Pons (tissue), 1 donor: Measurements from ENCODE around the gene NLRC5.
"Not testable (repeated sequence)": the region's sequence is repeated elsewhere in the genome, so short reads cannot be mapped to it uniquely, and the experiment has no call there.

Experiments used
- DNase-seq: peaks from one replicate; pipeline ENCODE4 v3.0.0-alpha.2; 2016; ENCODE audit warnings: low spot score

The NLRC5 gene

DNA sequence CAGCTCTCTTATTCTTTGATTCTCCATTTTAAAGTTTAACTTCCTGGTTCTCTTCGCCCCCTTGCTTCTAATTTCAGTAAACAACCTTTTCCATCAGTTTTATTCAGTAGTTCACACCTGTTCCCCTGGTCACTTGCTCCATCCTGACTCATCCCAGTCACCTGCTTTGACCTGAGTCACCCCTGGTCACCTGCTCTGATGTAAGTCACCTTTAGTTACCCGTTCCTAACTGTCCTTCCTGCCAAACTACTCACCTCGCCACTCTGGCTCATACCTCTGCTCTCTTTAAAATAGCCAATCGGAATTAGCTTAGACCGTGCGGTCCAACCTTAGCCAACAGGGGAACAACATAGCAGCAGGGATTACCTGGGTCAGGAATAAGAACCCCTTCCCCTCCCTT lies 4.7 kb upstream of the NLRC5 start:
- no peak for DNase-seq

DNA sequence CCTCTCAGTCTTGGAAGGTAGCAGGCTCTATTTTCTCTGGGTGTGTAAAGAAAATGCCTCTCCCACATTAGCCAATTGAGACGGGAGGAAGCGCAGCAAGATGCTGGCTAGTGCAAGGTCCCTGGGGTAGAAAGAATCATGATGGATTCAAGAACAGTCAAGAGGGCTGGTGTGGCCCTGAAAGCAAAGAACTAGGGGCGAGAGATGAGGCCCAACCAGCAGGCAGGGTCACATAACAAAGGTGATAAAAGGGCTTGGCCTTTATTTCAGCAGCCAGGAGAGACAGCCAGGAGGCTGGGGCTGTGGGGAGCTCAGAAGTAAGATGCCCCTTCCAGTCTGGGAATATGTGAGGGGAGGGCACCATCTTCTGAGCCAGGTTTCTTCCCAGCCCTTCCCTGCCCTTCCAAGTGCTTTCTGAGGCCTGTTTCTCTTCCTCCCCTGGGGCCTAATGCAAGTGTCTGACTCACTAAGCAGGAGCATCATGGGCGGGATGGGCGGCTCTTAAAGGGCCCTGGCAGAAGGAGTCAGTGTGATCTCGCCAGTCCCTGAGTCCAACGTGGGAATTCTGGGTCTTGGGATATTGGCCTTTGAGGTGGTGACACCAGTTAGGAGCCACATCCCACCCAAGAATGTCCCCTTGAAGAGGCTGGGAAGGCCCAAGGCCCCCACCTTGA lies 3.9 kb upstream of the NLRC5 start:
- no peak for DNase-seq

DNA sequence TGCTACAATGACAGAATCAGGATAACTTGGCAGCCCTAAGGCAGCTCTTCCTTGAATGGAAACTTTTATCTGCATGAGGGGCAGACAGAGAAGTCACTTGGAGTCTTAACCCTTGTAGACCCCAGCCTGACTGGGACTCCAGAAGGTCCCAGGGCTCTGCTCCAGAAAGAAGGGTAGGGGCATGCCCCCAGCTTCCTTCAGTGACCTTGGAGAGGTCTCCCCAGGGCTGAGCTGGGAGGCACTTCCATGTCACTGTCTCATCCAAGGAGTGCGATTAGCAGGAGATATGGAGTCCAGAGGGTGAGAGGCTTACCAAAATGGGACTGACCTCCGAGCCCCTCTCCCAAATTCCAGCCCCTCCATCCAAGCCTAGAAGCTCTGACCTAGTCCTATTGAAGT lies 3.4 kb upstream of the NLRC5 start:
- DNase-seq: no peak

DNA sequence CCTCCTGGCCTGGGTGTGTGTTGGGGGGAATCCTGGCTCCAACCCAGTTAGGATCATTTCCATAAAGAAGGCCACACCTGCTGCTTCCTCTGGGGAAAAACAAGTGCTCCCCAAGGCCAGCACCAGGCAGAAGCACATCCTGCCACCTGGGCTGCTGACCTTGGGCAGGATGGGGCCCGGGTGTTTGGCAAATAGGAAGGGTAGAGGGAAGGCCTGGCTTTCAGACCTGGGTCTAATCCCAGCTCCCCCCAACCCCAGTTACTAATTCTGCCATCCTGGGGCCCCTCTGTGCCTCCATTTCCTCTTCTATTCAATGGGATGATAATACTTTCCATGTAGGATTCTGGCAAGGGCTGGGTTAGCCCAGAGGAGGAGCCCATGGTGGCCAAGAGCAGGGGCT lies 3.0 kb upstream of the NLRC5 start:
- no peak for DNase-seq

DNA sequence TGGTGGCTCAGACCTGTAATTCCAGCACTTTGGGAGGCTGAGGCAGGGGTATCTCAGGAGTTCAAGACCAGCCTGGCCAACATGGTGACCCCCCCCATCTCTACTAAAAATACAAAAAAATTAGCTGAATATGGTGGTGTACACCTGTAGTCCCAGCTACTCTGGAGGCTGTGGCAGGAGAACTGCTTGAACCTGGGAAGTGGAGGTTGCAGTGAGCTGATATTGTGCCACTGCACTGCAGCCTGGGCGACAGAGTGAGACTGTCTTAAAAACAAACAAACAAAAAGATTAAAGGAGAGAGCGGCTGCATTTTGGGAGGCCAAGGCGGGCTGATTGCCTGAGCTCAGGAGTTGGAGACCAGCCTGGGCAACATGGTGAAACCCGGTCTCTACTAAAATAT lies 2.4 kb upstream of the NLRC5 start:
- DNase-seq: not testable (repeated sequence)

DNA sequence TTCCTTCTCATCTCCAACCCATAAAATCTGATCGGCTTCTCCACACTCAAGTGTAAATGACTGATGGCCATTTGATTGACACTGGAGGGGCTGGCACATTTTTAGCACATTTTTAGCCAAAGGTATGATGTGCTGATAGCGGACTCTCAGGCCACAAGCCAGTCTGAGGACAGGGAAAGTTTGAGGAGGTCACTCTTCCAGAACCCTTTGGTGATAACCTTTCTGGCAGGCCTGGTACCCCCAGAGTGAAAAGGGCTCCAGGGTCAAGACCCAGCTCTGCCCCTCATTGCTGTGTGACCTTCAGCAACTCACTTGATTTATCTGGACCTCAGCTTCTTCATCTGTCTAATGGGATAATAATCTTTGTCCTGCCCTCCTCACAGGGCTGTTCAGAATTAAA lies 1.7 kb upstream of the NLRC5 start:
- no peak for DNase-seq

DNA sequence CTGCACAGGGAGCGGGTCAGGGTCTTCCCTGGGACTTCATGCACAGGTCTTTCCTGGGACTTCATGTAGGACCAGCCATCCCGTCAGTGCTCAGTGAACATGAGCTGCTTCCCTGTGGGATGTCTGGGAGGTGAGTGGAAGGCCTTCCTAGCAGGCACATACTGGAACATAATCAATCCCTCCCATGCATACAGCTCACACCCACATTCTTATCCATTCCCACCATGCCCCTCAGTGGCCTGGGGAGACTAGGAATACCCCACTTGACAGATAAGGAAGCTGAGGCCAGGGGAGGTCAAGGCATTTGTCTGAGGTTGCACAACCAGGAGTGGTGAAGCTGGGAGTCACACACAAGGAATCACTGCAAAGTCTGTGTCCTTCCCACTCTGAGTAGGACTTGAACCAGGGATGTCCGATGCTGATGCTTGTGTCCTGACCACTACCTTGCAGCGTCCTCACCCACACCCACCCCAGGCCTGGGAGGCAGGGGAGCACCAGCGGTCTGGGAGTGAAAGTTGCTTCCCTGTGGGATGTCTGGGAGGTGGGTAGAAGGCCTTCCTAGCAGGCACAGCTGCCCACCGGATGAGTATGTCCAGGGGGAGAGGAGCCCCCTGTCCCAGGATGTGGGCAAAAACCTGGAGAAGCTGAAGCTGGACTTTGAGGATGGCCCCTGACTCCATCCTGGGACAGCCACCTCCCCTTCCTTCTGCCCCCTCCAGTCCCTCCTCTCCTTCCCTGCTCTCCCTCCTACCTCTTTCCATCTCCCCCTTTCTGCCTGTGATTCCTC lies 1.0 kb upstream of the NLRC5 start:
- no peak for DNase-seq

DNA sequence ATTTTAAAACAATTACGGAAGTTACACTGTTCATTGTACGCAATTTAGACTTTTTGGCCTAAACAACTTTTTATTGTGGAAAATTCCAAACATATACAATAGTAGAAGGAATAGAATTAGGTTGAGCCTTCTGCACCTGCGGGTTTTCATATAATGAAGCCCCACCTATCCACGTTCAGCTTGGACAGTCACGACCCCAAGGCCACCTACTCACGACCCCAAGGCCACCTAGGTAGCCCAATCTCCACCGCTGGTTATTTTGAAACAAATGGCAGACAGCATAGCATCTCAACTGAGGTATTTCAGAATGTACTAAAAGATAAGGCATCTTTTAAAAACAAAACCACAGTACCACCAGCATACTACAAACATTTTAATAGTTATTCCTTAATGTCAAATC lies 631 bp downstream of the NLRC5 start:
- DNase-seq: no peak

DNA sequence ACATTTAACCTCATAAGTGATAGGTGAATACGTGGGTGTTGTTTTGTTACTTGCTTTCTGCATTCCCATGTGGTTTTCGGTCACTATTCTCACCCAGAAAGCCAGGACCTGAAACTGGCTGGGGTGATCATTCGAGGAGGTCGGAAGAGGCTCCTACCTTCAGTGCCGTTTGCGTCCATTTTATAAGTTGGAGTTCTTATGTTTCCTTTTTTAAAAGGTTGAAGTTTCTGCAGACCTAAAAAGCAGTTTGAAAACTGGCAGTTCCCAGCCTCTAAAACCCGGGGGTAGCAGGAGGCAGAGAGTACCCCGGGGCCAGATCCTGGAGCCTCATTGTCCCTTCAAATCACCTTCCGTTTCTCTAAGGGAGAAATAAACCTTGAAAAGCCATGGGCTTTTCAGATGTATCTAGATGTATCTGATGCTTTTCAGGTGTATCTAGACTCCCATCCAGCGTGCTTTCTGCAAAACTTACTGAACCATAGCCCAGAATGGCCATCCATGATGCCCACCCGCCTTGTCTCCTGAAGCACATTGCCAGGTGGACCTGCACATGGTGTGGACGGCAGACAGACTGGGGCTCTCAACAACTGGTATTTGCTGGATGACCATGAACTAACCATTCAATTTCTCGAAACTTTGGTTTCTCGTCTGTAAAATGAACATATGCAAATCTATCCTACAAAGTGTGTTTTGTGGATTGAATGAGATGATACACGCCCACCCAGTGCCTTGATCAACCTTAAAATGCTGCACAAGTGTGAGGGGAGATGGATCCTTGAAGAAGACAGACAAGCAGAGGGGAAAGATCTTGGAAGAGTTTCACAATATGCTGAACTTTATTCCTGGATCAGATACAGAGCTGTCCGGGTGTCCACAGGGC lies 1.3 kb downstream of the NLRC5 start:
- no peak for DNase-seq

DNA sequence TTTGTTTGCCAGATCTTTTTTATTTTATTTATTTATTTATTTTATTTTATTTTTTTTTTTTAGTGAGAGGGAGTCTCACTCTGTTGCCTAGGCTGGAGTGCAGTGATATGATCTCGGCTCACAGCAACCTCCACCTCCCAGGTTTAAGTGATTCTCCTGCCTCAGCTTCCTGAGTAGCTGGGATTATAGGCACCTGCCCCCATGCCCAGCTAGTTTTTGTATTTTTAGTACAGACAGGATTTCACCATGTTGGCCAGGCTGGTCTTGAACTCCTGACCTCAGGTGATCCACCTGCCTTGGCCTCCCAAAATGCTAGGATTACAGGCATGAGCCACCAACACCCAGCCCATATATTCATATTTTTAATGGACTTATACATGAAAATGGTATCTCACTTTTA lies 3.1 kb downstream of the NLRC5 start:
- not testable (repeated sequence) for DNase-seq

DNA sequence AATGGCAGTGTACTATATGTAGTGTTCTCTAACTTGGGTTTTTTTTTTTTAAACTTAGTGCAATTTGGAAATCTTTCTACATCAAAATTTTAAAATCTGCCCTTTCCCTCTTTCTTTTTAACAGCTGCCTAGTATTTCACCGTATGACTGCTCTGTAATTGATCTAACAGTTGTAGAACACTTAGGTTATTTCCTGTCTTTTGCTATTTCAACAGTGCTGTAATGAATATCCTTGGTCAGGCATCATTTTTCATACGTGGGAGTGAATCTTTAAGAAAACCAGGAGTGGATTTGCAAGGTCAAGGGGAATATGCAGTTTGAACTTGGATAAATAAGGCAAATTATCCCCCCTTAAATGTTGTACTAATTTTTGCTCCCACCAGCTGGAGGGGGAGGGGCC lies 3.8 kb downstream of the NLRC5 start:
- no peak for DNase-seq

DNA sequence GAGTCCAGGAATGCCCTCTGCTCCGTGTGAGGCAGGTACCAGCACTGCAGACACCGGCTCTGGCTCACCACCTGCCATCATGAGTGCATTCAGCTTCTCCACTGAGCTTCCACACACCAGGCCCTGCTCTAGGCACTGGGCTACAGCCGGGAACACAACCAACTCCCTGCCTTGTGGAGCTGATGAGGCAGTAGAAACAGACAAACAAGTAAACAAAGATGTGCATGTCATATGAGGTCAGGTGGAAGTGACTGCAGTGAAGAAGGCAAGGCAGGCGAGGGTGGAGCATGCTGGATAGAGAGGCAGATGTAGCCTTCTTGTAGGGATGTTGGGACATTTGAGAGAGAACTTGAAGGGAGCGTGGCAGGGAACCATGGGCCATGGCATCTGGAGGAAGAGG lies 5.0 kb downstream of the NLRC5 start:
- no peak for DNase-seq

DNA sequence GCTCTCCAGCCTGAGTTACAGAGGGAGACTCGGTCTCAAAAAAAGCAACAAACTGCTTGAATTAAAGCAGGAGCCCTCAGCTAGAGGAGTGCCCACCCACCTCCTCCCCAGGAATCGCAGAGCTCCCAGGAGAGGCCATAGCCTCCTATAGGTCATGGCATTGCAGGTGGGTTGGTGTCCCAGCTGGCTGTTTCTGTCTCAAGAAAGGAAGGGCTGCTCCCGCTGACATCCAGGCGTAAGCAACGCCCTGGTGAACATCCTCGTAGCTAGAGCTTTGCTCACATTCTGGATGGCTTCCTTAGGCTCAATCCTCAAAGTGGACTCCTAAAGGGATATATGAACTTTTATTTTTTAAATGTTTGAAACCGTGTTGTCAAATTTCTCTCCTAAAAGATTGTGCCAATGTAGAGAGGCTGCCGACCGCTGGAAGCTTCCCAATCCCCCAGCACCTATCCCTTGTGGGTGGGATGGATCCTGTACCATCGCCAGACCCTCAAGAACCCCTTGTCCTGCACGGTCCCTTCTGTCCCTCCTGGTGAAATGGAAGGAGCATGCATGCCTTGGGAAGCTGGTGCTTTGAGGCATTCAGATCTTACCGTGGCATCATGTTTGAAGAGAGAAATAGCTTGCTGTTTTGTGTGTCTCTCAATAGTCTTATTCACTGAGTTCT lies 5.9 kb downstream of the NLRC5 start:
- DNase-seq: no peak

DNA sequence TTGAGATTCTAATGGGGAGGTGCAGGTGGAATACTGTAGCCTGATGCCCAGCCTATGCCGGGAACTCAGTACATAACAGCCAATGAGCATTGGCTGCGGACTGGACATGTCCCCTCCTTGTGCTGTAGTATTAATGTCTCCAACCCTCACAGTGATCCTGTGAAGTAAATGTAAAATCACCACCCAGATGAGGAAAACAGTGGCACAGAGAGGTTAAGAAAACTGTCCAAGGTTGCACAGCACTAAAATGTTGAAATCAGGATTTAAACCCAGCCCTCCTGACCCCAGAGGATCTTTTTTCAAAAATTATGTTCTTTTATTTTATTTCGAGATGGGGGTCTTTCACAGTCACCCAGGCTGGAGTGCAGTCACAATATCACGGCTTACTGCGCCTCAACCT lies 7.9 kb downstream of the NLRC5 start:
- no peak for DNase-seq

DNA sequence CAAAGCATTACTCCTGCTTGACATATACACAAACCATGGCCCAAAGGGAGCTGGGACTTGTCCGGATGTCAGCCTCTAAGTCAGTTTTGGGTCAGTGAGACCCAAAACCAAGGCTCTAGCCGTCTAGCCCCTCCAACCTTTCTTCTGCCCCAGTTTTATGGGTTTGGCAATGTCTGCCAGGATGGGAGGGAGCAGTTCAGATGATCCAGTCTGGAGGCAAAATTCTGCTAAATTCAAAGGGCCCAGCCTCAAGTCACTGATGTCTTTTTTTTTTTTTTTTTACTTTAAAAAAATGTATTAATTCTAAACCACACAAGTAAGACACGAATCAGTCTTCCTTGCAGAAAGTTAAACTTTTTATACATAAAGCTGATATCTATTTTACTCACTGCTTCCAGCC lies 8.6 kb downstream of the NLRC5 start:
- no peak for DNase-seq

DNA sequence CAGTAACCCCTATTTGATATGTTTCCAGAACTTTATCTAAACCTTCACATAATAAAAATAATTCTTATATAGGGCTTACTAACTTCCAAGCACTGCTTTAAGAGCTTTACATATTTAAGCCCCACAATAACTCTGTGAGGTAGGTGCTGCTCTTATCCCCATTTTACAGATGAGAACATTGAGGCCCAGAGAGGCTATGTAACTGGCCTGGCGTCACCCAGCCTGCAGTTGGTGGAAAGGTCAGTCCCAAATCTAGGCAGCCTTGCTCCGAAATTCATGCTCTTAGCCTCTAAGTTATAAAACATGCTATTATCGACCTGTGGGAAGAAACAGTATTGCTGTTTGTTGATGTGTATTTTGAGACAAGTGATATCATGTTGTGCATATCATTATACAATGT lies 9.0 kb downstream of the NLRC5 start:
- no peak for DNase-seq

DNA sequence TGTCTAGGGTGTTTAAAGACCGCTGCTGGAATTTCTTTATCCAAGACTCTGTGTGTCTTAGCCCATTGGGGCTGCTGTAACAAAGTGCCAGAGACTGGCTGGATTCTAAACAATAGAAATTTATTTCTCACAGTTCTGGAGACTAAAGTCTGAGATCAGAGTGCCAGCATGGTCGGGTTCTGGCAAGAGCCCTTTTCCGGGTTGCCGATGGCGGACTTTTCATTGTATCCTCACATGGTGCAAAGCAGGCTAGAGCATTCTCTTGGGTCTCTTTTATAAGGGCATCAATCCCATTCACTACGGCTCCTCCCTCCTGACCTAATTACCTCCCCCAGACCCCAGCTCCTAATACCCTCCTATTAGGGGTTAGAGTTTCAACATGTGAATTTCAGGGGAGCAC lies 9.5 kb downstream of the NLRC5 start:
- no peak for DNase-seq

DNA sequence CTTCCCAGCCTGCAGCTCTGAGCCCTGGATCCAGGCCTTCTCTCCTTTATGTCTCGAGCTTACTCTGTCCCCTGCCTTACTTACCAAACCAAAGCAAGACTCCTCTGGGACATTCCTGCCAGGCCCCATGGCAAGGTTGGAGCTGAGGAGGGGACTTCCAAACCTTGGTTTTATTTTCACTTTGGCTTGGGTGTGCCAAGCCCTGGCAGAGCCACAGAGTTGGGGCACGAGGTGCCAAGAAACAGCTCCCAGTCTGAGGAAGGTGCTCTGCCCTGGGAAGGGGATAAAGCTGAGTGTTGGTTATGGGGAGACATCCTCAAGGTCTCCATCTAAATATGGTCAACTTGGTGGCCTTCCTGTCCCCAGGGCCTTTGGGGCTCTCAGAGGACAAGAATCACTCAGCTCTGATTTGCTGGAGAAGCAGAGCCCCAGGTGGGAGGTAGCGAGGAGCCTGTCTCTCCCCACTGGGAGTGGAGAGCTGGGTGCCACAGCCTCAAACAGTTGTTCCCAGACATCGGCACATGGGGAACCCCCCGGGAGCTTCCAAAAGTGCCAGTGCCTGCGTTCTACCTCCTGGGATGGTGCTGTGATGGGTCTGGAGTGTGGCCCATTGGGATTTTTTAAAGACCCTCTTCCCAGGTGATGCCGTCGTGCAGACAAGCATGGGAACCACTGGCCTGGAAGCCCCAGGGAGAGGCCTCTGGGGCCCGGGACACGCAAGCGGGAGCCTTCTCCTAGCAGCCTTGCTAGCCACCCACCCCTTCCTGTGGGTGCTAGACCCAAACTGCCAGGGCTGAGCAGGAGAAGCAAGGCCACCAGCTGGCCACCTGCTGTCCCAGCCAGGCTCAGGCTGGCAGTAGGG lies 10.3 kb downstream of the NLRC5 start:
- no peak for DNase-seq

DNA sequence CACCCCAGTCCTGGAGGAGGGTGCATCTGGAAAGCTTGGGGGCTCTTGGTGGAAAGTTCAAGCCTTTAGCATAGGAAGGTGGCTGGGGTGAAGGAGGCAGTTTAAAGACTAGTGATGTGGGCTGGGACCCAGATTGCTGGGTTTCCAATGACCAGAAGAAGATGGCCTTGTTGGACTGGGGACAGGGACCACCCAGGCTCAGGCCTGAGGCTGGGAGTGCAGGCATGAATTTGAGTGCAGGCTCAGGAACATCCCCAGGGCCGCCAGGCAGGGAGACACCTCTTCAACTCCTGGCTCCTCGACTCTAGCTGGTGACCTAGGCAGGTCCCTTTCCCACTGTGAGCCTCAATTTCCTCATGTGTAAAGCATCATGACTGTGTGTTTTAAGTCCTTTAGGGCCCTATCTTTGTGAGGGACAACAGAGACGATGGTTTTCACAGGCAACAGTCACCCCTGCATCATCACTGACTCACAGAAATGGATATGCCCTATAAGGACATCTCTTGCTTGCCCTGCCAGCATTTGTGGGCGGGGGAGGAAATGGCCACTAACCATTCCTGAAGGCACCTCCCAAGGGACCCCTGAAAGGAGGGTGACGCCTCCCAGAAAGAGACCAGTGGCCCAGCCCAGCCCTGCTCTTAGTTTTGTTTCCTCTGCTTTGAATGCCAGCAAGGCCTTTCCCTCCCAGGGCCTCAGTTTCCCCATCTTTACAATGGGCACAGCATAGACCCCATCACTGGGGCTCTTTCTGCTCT lies 11.1 kb downstream of the NLRC5 start:
- DNase-seq: no peak

DNA sequence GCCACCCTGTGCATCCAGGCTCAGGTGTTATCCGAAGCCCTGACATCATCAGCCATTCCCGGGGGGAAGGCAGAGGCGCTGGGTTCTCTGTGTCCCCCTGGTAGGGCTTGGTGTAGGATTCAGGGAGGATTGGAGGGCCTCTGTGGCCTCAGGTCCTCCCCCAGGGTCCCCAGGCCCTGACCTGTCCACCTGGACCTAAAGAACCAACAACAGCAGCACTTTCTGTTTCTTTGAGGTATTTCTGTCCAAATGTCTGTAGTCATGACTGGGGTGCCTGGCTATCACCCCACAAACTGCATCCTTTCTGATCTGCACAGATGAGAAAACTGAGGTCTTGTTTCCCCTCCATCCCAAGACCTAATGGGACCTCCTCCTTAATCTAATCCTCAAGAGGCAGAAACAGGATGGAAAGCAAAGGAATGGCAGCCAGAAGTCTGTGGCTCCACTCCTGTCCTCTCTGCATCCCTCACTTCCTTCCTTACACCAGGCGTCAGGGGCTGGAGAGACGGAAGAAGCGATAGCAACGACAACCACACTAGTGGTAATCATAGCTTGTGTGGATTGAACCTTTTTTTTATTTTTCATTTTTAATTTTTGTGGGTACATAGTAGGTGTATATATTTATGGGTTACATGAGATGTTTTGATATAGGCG lies 11.8 kb downstream of the NLRC5 start:
- DNase-seq: no peak
